ENCODE data around the gene CRPPA. TPM values are rescaled to one million over a fixed set of nuclear protein-coding genes. Genes with fewer than 3 reads are reported as not detected.

The CRPPA gene
- total and polyA plus RNA-seq, 2 of the 13 experiments (the other 11 are each of a cell fraction or from before 2014, with no cell fraction given) = 0.16 to 1.3 TPM

DNA sequence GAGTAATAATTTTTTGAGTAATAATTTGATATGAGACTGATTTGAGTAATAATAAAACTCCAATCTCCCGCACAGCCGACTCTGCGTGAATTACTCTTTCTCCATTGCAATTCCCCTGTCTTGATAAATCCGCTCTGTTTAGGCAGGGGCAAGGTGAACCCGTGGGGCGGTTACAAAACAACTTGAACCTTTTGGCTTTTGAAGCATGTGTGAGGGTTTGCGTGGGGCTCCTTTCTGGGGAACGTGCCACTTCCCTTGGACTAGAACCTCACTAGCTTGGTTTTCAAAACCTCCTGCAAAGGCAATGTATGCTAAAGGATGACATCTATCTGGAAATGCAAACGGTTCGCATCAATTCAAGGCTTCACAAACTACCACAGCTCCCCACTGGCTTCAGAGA lies 1.5 kb downstream of the CRPPA start:
- ChIA-PET CTCF (ENCODE audit: low intra/inter-chr PET ratio, low total read pairs) (no interaction called here), POLR2A (interaction anchor here (0.8 to 2.4 kb wide), 3 partner anchors 94 to 226 kb away, joined by 4 to 6 read pairs (median 4); partner anchors contain the start of genes ANKMY2 and BZW2)
- no peaks in the 10 kb centered on the region for H3K36me3 ChIP-seq (replicated peaks in 1 of 2; ENCODE audit: control insufficient read depth in 1 of 2, insufficient read depth in 2 of 2, low read length in 2 of 2)
- peak overlapping the region; percentile 56 to 77 (median 69); a peak in 4 of 6 replicates for H3K4me3 ChIP-seq (replicated peaks in 1 of 3; ENCODE audit: insufficient read depth in 1 of 3, low read depth in 2 of 3, low read length in 3 of 3)
- no peaks in the 10 kb centered on the region for H4K20me1 ChIP-seq (ENCODE audit: insufficient read depth, low read length)
- no peaks in the 10 kb centered on the region for H3K9me3 ChIP-seq (ENCODE audit: low read length)
- DNase-seq (ENCODE audit: low spot score) (no peak), FAIRE-seq (no peak), ATAC-seq (no peak)
- peak overlapping the region; percentile 99 for H3K4me2 ChIP-seq (ENCODE audit: low read depth, low read length)
- no peaks in the 10 kb centered on the region for H3K27me3 ChIP-seq (ENCODE audit: control insufficient read depth in 1 of 2, insufficient read depth in 2 of 2, low read length in 2 of 2)
- H3K27ac ChIP-seq (ENCODE audit: extremely low read length, insufficient read depth, low read length) = no peak overlapping the region
- TSS peak; percentile 38 for BruUV-seq (replicated peaks)
- intact Hi-C loops (cut with micrococcal nuclease; ENCODE audit: unreplicated experiment) (loop anchor here (5.0 kb wide), 1 partner anchor 72 kb away; no protein-coding TSS in a partner anchor), in situ Hi-C loops (cut with HindIII; ENCODE audit: extremely low pct_ligation_motif_present, low pct_unique_long_range_greater_than_20kb) (no loop called here)
- peaks cover 24% of the 10 kb centered on the region for H3K4me1 ChIP-seq (ENCODE audit: insufficient read depth, low read length)
- H3K9ac ChIP-seq (ENCODE audit: insufficient read depth, low read depth, low read length) = peak overlapping the region; percentile 75; the same call in 1 of the 2 replicates
- H2AFZ ChIP-seq (ENCODE audit: low read length) = peak overlapping the region; percentile 85
- TF ChIP-seq, protein P1, sequence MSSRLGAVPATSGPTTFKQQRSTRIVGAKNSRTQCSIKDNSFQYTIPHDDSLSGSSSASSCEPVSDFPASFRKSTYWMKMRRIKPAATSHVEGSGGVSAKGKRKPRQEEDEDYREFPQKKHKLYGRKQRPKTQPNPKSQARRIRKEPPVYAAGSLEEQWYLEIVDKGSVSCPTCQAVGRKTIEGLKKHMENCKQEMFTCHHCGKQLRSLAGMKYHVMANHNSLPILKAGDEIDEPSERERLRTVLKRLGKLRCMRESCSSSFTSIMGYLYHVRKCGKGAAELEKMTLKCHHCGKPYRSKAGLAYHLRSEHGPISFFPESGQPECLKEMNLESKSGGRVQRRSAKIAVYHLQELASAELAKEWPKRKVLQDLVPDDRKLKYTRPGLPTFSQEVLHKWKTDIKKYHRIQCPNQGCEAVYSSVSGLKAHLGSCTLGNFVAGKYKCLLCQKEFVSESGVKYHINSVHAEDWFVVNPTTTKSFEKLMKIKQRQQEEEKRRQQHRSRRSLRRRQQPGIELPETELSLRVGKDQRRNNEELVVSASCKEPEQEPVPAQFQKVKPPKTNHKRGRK (CRISPR knock-in tag; IDR thresholded peaks at IDR 0.05) = no peak
- TF ChIP-seq POLR2G (IDR thresholded peaks at IDR 0.05; ENCODE audit: low read depth, low read length) (no peak), HDAC6 (IDR thresholded peaks at IDR 0.05; ENCODE audit: low read depth, low read length) (no peak), ZNF251 (CRISPR knock-in tag; IDR thresholded peaks at IDR 0.05) (no peak), ESRRA (CRISPR knock-in tag; IDR thresholded peaks at IDR 0.05; ENCODE audit: low read depth) (no peak), ZNF225 (CRISPR knock-in tag; IDR thresholded peaks at IDR 0.05) (no peak), SP1 (IDR thresholded peaks at IDR 0.05) (no peak), SP1 (CRISPR knock-in tag; IDR thresholded peaks at IDR 0.05) (no peak)
- TF ChIP-seq, protein P2, sequence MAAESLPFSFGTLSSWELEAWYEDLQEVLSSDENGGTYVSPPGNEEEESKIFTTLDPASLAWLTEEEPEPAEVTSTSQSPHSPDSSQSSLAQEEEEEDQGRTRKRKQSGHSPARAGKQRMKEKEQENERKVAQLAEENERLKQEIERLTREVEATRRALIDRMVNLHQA (CRISPR knock-in tag; IDR thresholded peaks at IDR 0.05) = no peak
- no peaks in the 10 kb centered on the region for H3K79me2 ChIP-seq (ENCODE audit: insufficient read depth, low read length)
- 46% methylated on average over 10 of the region's 10 CpGs for WGBS (ENCODE audit: low lambda C conversion rate)
